Lung (tissue), 12 donors: ENCODE measurements around the gene P2RY4. TPM values are rescaled to one million over a fixed set of nuclear protein-coding genes. Genes with fewer than 3 reads are reported as not detected.
"Not testable (repeated sequence)": the region's sequence is repeated elsewhere in the genome, so short reads cannot be mapped to it uniquely, and the experiment has no call there.

Experiments
- ATAC-seq: fragments of 200-7000 bp; cut with Tn5 transposase; one replicate; pipeline ENCODE4 v1.9.1; 2020; ENCODE audit warnings: moderate number of reproducible peaks; ENCODE audit not compliant: insufficient read depth, low FRiP score
- DNase-seq, 3 donors: peaks; one replicate each; pipeline ENCODE4 v3.0.0-alpha.2; 2013 to 2017
- H3K27ac ChIP-seq, 2 donors: one replicate each; pipeline ENCODE4 v1.5.1; 2013; ENCODE audit warnings: mild to moderate bottlenecking in 2 of 2, moderate library complexity in 2 of 2, control low read depth in 1 of 2, inconsistent platforms in 1 of 2, low read depth in 1 of 2, low read length in 1 of 2
- H3K27me3 ChIP-seq, 3 donors: one replicate each; pipeline ENCODE4 v1.5.1; 2013; ENCODE audit warnings: low read length in 2 of 3; ENCODE audit not compliant: control insufficient read depth in 3 of 3, insufficient read depth in 3 of 3
- H3K36me3 ChIP-seq, 4 donors: one replicate each; pipeline ENCODE4 v1.5.1; 2013; ENCODE audit warnings: low read length in 4 of 4, mild to moderate bottlenecking in 1 of 4, moderate library complexity in 1 of 4; ENCODE audit not compliant: control insufficient read depth in 4 of 4, insufficient read depth in 4 of 4
- H3K4me1 ChIP-seq, 5 donors: one replicate each; pipeline ENCODE4 v1.5.1; 2013; ENCODE audit warnings: low read length in 5 of 5, mild to moderate bottlenecking in 2 of 5, moderate library complexity in 1 of 5; ENCODE audit not compliant: control insufficient read depth in 5 of 5, insufficient read depth in 5 of 5
- H3K4me3 ChIP-seq: one replicate; pipeline ENCODE4 v1.5.1; 2013; ENCODE audit warnings: mild to moderate bottlenecking, control low read depth, moderate library complexity
- H3K9ac ChIP-seq, 2 donors: one replicate each; pipeline ENCODE4 v1.5.1; 2013; ENCODE audit warnings: low read length in 2 of 2, control low read depth in 1 of 2; ENCODE audit not compliant: insufficient read depth in 1 of 2
- H3K9me3 ChIP-seq, 4 donors: one replicate each; pipeline ENCODE4 v1.5.1; 2013; ENCODE audit warnings: low read length in 3 of 4, mild to moderate bottlenecking in 1 of 4, moderate library complexity in 1 of 4; ENCODE audit not compliant: control insufficient read depth in 4 of 4, insufficient read depth in 3 of 4
- CTCF ChIP-seq: IDR thresholded peaks from 2 replicates; pipeline ENCODE4 v1.5.1; 2012; ENCODE audit warnings: mild to moderate bottlenecking; ENCODE audit errors: control extremely low read depth, extremely low read depth
- WGBS, 2 donors: extraction: QIAGEN DNeasy Blood & Tissue Kit; methylation state at CpG; one replicate each; pipeline ENCODE4 v1.1.7; 2013; 5-methylcytosine and 5-hydroxymethylcytosine counted together
- polyA plus RNA-seq, 2 donors: library from polyadenylated mRNA; stranded (reverse); fragments of 200-250 nt; gene quantifications; one replicate each; pipeline ENCODE4 v1.2.1, GENCODE V29; 2013
- total RNA-seq, 2 donors: library from RNA; depleted of rRNA in 1 of 2; stranded (reverse); fragments of >200 nt in 1 of 2; gene quantifications; one replicate each; pipeline ENCODE4 v1.2.1, GENCODE V29; 2014 to 2021
- donor health status: control.
- donor health status: control.
- donor health status: Bipolar disorder and iron deficiency.
- donor health status: healthy.
- donor health status: DM: yes; HTN: yes; CAD: no.

The P2RY4 gene
- total and polyA plus RNA-seq, 4 donors: 0.06 to 1.3 (median 0.22) TPM

- H3K4me3 ChIP-seq: no peak overlapping the region
- ATAC-seq (no peak), DNase-seq (no peak)
- no peak overlapping the region for H3K9ac ChIP-seq
- H3K9me3 ChIP-seq: no peaks in the 10 kb centered on the region
- 76 to 100% methylated on average over 2 of the region's 2 CpGs for WGBS, 2 donors
- H3K36me3 ChIP-seq: no peaks in the 10 kb centered on the region
- no peak overlapping the region for H3K27ac ChIP-seq
- no peaks in the 10 kb centered on the region for H3K4me1 ChIP-seq
- no peaks in the 10 kb centered on the region for H3K27me3 ChIP-seq
- TF ChIP-seq CTCF: no peak
Observed at GRCh38 chrX:70226687-70227086, 33.3 kb downstream of the P2RY4 start.

GRCh38 chrX:70226048-70226447 is 34.0 kb downstream of the P2RY4 start:
- no peak overlapping the region for H3K9ac ChIP-seq
- H3K27me3 ChIP-seq: no peaks in the 10 kb centered on the region
- no peaks in the 10 kb centered on the region for H3K36me3 ChIP-seq
- ATAC-seq: no peak
- TF ChIP-seq CTCF: no peak
- no peaks in the 10 kb centered on the region for H3K9me3 ChIP-seq
- no peak overlapping the region for H3K27ac ChIP-seq
- no peaks in the 10 kb centered on the region for H3K4me1 ChIP-seq
- no peak overlapping the region for H3K4me3 ChIP-seq
- DNase-seq: no peak

- no peak for ATAC-seq
Observed at GRCh38 chrX:70219938-70220764, 39.9 kb downstream of the P2RY4 start.

GRCh38 chrX:70209570-70209969 is 50.4 kb downstream of the P2RY4 start:
- 54 to 56% methylated on average over 6 of the region's 6 CpGs for WGBS, 2 donors
- H3K4me3 ChIP-seq, H3K27ac ChIP-seq, H3K27me3 ChIP-seq, H3K9ac ChIP-seq, ATAC-seq, H3K4me1 ChIP-seq, DNase-seq, H3K36me3 ChIP-seq, H3K9me3 ChIP-seq: not testable (repeated sequence)

More at GRCh38 chrX:70219938-70220764, 39.9 kb downstream of the P2RY4 start:
- WGBS, 2 donors: 62 to 88% methylated on average over 5 of the region's 5 CpGs
- H3K4me1 ChIP-seq: no peaks in the 10 kb centered on the region
- TF ChIP-seq CTCF: no peak
- no peak overlapping the region for H3K27ac ChIP-seq
- H3K9ac ChIP-seq: no peak overlapping the region
- no peaks in the 10 kb centered on the region for H3K27me3 ChIP-seq
- no peak for DNase-seq
- no peaks in the 10 kb centered on the region for H3K9me3 ChIP-seq
- H3K4me3 ChIP-seq: no peak overlapping the region
- no peaks in the 10 kb centered on the region for H3K36me3 ChIP-seq
